SKM-1 (cell line): Measurements from ENCODE around the gene CYP39A1.

Experiments used
- DNase-seq: peaks from one replicate; lab custom pipeline; 2025; ENCODE audit not compliant: unreplicated experiment; lab: John Stamatoyannopoulos, UW

The CYP39A1 gene

DNA sequence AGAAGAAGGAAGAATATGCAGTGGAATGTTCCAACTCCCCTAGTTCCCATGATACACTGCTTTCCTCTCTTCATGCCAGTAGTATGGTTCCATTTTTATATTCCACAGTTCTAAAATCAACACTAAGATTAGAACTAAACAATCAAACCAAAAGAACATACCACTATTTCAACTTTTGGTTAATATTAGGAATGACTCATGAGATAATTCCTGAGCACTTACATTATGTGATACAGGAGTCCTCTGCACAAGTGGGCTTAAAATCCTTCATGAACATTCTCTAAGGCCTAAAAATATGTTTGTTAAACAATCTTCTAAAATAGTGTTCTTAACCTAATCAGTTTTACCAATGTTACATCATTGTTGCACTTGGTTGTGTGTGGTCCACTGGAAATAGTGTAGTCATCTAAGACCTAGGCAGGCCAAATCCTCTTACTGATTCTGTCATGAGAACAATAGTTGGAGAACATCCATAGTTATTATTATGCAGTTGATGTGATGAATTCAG, 131.1 kb downstream of the CYP39A1 start:
- DNase-seq = no peak

DNA sequence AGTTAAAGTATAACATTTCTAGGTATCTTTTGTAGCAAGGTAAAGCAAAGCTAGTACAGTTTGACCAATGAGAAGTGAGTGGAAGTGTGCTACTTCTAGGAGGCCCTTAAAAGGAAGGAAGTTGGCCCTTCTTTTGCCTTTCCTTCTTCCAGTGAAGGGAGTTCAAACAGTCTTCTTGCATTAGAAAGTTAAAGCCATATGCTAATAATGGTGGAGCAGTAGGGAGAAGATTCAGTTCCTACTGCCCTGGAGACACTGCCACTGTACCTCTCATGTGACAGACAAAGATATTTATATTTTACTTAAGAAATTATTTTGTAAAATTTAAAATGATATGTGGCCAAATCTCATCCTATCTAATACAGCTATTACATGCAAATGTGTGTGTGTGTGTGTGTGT, 135.4 kb downstream of the CYP39A1 start:
- DNase-seq = no peak

DNA sequence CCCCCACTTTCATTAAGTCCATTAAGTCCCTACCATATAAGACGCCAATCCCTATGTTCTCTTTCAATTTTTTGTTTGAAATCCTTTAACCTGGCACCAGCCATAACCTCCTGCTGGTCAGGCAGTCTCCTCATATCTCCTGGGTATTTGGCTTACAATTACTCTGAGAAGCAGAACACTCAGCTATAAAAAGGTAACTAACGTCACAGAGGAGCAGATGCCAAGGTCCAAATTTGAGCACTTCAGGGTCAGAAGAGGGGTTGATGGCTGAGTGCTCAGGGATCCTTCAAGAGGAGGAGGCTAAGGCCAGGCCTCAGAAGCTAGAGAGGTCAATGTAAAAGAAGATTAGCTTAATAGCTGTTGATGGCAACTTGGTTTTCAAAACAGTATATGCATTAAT, 139.1 kb downstream of the CYP39A1 start:
- DNase-seq = no peak

DNA sequence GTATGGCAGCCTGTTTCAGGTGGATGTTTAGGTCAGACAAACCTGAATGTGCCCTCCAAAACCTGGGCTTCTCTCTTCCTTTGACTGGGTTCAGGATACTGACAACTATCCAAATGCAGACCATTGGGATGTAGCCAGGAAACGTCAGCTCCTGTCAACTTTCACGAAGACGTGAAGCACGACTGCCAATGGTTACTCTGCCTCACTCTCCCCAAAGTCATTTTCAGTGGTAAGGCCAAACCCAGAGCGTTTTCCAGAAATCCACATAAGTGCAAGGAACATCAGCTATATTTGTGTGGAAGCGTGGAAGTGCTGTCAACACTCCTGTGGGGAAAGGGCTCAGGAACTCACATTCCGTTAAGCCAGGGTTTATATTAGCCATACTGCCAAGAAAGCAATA, 141.3 kb downstream of the CYP39A1 start:
- no peak for DNase-seq

DNA sequence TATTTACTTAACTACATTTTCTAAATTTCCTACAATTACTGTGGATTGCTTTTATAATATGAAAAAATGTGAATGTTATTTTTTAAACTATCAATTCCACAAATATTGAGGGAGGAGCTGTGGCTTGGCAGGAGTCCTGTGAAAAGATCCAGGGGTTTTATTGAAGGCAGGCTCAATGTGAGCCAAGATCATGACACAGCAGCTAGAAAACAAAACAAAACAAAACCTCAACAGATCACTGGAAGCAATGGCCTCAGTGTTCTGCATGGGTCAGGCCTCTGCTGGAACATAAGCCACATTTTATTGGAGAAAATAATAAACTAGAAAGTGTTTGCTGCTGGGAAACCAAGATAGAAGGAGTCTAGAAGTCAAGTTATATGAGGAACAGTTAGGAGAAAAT, 142.0 kb downstream of the CYP39A1 start:
- DNase-seq = no peak

DNA sequence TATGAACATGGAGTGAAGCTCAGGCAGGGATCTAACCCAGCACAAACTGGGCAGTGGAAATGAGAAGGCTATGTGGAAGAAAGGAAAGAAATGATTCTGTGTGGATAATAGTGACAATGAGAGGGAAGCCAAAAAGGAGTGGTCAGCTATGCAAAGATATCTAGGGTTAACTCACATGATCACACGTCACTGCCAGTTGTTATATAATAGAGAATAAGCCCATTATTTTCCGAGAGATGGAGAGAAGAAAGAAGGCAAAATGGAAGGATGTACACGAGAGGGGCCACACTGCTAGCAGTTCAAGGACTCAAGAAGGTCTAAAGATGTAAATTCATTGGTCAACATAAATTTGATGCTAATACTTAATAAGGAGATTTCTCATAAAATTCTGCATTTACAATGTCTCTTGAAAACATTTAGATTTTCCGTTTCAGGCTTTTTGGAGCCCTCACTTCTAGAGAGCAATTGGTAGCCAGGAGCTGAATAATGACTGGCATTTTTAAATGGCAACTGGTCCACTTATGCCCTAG, 142.6 kb downstream of the CYP39A1 start:
- no peak for DNase-seq

DNA sequence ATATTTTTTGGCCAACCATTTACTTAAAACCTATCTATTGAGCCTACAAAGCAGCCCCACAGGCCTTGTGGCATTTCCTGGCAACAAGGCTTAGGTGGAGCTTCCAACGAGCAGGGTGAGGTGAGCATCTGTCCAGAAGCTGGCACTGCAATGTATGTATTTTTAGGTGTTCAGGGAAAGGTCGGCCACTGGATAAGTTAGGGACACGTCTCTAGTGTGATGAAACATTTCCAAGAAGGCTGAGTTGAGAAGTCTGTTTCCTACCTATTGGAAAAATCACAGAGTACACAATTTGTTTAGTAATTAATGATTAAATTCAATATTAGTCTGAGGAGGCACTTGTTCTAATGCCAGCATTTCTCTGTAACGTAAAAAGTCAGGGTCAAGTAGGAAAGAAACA, 143.6 kb downstream of the CYP39A1 start:
- no peak for DNase-seq

DNA sequence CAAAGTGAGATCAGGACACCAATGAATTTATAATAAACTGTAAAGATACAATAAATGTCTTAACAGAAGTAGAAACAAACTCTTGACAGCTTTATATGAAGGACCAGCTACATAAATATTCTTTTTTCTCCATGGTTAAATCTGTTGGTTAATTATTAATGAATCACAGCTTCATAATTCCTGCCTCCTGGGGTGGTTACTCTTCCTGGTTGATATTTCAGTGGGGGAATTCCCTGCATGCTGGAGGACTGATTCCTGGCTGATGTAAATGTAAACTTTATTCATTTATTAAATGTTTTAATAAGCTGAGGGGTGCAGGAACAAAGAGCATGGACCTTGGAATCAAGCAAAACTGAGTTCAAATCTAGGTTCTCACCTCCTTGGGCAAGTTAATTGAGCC, 145.2 kb downstream of the CYP39A1 start:
- DNase-seq = no peak

DNA sequence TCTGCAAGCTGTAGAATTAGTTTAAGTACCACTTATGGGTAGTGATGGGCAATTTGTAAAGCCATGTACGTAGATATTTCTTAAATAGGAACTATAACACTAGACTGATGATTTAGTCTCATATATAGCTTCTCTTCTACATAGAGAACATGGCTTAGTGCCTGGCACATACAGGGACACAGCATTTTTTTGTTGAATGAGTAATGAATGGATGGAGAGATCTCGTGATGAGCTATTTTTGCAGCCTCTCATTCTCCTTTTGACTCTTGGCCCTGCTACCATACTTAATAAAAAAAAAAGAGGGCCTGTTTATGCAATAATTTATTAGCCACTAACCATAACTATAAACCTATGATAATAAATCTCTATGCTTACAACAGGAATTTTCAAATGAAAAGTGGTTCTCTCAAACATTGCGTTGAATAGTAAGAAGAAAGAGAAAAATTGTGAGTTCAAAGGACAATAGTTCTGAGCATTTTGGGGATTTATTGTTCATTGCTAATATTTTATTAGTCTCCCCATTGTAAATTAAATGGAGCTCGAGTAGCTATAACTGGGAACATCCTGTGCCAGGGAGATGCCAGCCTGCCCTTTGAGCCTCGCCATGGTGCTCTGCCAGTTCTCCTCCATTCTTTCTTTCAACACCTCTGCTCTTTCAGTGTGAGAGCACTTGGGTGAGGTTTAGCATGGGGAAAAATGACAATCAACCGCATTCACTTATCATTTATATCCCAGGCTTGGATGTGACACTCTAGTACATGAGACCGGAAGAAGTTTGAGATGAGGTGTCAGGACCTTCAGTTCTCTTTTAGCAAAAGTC, 146.7 kb downstream of the CYP39A1 start:
- no peak for DNase-seq

DNA sequence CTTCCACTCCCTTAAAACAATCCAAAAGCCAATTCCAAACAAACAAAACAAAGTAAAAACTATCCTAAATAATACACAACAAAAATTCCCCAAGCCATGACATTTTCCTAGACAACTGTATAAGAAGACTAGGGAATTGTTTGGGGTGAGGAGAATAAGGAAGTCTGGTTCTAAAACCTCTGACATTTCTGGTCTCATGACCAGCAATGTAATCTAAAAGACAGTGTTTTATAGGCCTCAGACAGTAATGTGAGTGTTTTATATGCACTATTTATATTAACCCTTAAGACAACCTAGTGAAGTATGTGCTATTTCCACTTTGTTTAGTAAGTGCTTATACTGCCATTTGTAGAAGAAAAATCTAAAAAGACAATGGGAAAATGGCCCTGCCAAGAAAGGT, 148.4 kb downstream of the CYP39A1 start:
- no peak for DNase-seq

DNA sequence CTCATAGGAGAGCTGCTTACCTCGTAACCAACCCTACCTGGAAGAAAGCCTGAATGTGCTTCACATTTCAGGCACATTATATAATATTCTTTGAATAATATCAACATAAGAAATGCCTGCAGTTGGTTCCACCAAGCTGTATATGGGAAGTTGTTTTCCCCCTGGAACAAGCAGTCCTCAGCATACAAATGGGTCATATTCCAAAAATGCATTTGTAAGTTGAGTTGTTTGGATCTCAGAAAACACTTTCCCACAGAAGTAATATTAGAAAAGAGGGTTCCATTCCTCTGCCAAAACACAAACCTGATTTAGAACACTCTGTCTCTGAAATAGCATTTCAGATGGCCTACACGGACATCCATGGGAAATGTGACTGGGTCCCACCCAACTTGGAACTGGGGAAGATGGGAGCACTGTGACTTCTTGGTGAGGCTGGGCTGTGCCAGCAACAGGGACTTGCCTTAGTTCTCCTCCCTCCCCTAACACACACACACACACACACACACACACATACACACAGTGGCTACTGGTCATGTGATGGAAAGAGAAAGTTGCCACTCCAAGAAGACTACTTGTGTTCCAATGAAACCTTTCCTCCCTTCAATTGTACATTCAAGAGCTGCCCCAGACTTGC, 150.0 kb downstream of the CYP39A1 start:
- no peak for DNase-seq

DNA sequence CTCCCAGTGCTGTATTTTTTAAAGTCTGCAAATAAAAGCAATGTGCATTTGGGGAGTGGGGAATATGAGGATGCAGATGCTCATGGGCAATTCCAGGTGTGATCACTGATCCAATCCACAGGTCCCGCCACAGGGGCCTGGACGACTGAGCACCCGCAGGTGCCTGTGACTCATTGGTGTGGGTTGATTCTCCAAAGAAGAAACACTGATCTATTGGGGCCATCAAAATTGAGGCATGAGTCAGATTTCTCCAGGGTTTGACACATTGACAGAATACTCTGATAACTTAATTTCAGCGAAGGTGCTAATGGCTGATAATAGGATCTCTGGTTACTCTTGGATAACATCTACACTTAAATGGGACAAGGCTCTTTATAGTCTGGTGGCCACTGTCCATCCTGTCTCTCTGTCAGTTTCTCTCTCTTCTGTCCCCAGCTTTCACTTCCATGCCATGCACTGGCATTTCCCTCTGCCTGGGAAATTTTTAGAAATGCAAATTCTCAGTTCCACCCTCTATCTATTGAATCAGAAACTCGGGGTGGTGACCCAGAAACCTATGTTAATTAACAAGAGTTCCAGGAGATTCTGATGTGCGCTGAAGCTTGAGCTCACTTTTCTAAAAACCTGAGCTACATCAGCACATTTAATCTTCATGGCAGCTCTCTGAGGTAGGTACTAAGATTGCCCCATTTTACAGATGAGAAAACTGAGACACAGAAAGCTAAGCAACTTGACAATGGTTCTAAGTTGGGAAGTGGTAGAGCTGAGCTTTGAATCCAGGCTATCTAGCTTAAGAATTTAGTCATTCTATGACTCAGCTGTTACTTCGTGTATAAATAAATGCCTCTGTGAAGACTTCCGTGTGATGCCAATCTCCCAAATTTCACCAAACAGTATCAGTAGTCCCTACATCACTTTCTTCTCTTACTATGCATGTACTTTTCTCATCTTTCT, 151.2 kb downstream of the CYP39A1 start:
- no peak for DNase-seq

DNA sequence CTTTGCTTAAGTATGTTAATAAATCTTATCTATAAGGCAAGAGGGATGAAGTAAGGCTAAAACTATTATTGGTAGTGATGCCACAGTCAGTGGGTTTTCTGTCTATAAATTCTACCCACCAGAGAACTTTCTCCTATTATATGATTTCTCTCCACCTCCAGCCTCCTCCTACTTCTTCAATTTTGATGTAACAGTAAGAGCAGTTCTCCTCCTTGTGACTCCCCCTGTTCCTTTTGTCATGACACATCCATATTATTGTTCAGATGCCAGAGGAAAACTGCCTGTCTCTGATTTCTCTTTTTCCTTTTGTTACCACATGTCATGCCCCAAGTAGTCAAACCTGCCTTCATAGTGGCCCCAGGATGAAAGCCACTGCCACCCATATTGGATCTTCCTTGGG, 152.2 kb downstream of the CYP39A1 start:
- DNase-seq = no peak
